BE2C (cell line): ENCODE results near the gene LCN9.
"Not testable (repeated sequence)": the region's sequence is repeated elsewhere in the genome, so short reads cannot be mapped to it uniquely, and the experiment has no call there.

Source experiments
- DNase-seq: peaks from one replicate; pipeline ENCODE4 v3.0.0-alpha.2; 2020
- H3K27me3 ChIP-seq: fragments of 250-450 bp; sonication (Bioruptor Pico); 2 replicates; pipeline ENCODE4 v1.5.1; 2020; ENCODE audit warnings: mild to moderate bottlenecking
- H3K36me3 ChIP-seq: fragments of 250-450 bp; sonication (Bioruptor Pico); 2 replicates; pipeline ENCODE4 v1.5.1; 2020; ENCODE audit warnings: mild to moderate bottlenecking
- H3K4me1 ChIP-seq: fragments of 250-450 bp; sonication (Bioruptor Pico); 2 replicates; pipeline ENCODE4 v1.5.1; 2020
- H3K4me3 ChIP-seq: 2 replicates; pipeline ENCODE4 v1.5.1; 2011; ENCODE audit warnings: low read depth, low read length
- H3K9me3 ChIP-seq: fragments of 250-450 bp; sonication (Bioruptor Pico); 2 replicates; pipeline ENCODE4 v1.5.1; 2020
- TF ChIP-seq, protein P1 (sequence below): IDR thresholded peaks from 2 replicates; pipeline ENCODE4 v1.5.1; 2012; ENCODE audit warnings: mild to moderate bottlenecking, low read depth, low read length

Gene LCN9

GRCh38 chr9:135622415-135623020 is 40.6 kb upstream of the LCN9 start:
- H3K36me3 ChIP-seq = no peaks in the 10 kb centered on the region
- TF ChIP-seq, protein P1, sequence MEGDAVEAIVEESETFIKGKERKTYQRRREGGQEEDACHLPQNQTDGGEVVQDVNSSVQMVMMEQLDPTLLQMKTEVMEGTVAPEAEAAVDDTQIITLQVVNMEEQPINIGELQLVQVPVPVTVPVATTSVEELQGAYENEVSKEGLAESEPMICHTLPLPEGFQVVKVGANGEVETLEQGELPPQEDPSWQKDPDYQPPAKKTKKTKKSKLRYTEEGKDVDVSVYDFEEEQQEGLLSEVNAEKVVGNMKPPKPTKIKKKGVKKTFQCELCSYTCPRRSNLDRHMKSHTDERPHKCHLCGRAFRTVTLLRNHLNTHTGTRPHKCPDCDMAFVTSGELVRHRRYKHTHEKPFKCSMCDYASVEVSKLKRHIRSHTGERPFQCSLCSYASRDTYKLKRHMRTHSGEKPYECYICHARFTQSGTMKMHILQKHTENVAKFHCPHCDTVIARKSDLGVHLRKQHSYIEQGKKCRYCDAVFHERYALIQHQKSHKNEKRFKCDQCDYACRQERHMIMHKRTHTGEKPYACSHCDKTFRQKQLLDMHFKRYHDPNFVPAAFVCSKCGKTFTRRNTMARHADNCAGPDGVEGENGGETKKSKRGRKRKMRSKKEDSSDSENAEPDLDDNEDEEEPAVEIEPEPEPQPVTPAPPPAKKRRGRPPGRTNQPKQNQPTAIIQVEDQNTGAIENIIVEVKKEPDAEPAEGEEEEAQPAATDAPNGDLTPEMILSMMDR = no peak
- H3K4me3 ChIP-seq = no peak overlapping the region

DNA sequence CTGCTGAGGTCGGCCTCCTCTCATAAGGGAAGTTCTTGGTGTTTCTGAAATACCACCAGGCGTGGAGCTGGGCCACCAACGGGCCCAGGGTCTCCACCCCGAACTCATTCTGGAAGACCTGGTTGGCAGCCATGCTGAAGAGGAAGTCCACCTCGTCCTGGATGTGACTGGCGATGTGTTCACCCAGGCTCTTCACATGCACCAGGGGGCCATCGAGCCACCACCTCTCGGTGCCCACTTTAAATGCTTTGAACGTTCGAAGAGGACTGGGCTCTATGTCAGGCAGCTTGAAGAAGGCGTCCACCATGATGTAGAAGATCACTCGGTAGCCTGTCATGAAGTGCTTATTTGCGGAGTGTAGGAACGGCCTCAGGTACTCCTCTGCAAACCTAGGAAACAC is 38.8 kb upstream of the LCN9 start:
- H3K9me3 ChIP-seq = peaks cover 3% of the 10 kb centered on the region; the same call in 1 of the 2 replicates
- no peak overlapping the region for H3K4me3 ChIP-seq
- DNase-seq = no peak
- H3K36me3 ChIP-seq = no peaks in the 10 kb centered on the region
- H3K27me3 ChIP-seq = no peaks in the 10 kb centered on the region; the same call in 1 of the 2 replicates
- H3K4me1 ChIP-seq = no peaks in the 10 kb centered on the region
- TF ChIP-seq, protein P1 = no peak

More at GRCh38 chr9:135622415-135623020, 40.6 kb upstream of the LCN9 start:
- Histone ChIP-seq H3K9me3 (no peaks in the 10 kb centered on the region; the same call in 1 of the 2 replicates), H3K27me3 (no peaks in the 10 kb centered on the region; the same call in 1 of the 2 replicates), H3K4me1 (no peaks in the 10 kb centered on the region)
- no peak for DNase-seq

DNA sequence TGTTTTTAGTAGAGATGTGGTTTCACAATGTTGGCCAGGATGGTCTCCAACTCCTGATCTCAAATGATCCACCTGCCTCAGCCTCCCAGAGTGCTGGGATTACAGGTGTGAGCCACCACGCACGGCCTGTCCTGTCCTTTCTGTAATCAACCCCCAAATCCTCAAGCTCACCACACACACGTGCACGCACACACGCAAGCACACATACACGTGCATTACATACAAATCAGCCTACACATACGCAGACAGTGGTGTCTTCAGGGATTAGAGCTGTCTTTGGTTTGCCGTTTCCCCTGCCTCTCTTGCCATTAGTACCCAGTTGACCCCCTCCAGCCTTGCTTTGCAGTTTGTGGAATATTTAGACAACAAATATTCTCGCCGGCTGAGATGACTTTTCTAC is 30.3 kb upstream of the LCN9 start:
- no peaks in the 10 kb centered on the region for H3K36me3 ChIP-seq
- H3K4me1 ChIP-seq = no peaks in the 10 kb centered on the region
- TF ChIP-seq, protein P1 = no peak
- no peak for DNase-seq
- H3K4me3 ChIP-seq = no peak overlapping the region
- H3K9me3 ChIP-seq = peaks cover 3% of the 10 kb centered on the region; the same call in 1 of the 2 replicates
- peaks cover 7% of the 10 kb centered on the region; the same call in 1 of the 2 replicates for H3K27me3 ChIP-seq

DNA sequence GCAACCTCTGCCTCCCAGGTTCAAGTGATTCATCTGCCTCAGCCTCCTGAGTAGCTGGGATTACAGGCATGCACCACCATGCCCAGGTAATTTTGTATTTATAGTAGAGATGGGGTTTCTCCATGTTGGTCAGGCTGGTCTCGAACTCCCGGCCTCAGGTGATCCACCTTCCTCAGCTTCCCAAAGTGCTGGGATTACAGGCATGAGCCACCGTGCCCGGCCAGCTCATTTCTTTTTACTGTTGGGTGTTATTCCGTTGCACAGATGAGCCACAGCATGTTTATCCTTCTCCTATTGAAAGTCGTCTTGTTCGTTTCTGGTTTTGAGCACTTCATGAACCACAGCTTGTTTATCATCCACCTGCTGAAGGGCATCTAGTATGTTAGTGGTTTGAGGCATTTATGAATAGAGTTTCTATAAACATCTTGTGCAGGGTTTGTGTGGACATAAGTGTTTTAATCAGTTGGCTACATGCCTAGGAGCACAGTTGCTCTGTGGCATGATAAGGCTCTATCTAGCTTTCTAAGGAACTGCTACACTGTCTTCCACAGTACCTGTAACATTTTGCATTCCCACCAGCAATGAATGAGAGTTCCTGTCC is 26.1 kb upstream of the LCN9 start:
- not testable (repeated sequence) for H3K9me3 ChIP-seq, DNase-seq, H3K36me3 ChIP-seq, H3K4me3 ChIP-seq, H3K4me1 ChIP-seq, H3K27me3 ChIP-seq

DNA sequence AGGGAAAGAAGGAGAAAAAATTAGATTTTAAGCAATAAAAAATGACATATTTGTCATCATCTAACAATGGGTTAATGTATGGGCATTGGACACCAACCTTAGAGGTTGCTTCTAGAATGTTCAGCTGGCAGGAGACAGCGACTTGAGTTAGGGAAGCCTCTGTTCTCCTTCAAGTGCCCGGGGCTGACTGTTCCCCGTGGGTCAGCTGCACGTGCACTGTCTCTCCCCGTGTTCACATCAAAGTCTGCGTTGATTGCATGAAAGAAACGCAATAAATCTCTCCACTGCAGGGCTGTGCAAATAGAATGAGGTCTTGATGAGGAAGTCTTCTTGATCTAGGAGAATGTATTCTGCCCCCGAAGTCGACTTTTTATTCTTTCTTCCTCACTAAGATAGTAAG is 23.9 kb upstream of the LCN9 start, which contains the start of gene GLT6D1:
GLT6D1 (minus strand) TSS at position 345 of the 400 bp plus-strand sequence. CDS start 353 bp downstream, outside the sequence.
- no peaks in the 10 kb centered on the region for H3K9me3 ChIP-seq
- peaks cover 3% of the 10 kb centered on the region; the same call in 1 of the 2 replicates for H3K27me3 ChIP-seq
- TF ChIP-seq, protein P1 = no peak
- H3K4me1 ChIP-seq = no peaks in the 10 kb centered on the region
- no peaks in the 10 kb centered on the region for H3K36me3 ChIP-seq
- no peak for DNase-seq
- no peak within 1 kb of the TSS for H3K4me3 ChIP-seq

- Histone ChIP-seq H3K36me3 (no peaks in the 10 kb centered on the region), H3K27me3 (no peaks in the 10 kb centered on the region), H3K4me1 (no peaks in the 10 kb centered on the region), H3K4me3 (no peak overlapping the region), H3K9me3 (no peaks in the 10 kb centered on the region; the same call in 1 of the 2 replicates)
- TF ChIP-seq, protein P1 = no peak
- DNase-seq = no peak
These were observed 22.1 kb upstream of the LCN9 start for GRCh38 chr9:135641047-135641446.
